BLaER1 treated with 17β-estradiol and CSF1 and Interleukin-3, amounts not matched to agents 10 nM and 100 nM (cell line): Measurements from ENCODE around the gene WAPL.
"Not testable (repeated sequence)": the region's sequence is repeated elsewhere in the genome, so short reads cannot be mapped to it uniquely, and the experiment has no call there.

ENCODE experiments used
- H3K27ac ChIP-seq, 11 experiments: shearing (Covaris generic); formaldehyde crosslinking; 2 replicates each; pipeline ENCODE4 v1.8.1; 2022
- H3K27me3 ChIP-seq, 11 experiments: shearing (Covaris generic); formaldehyde crosslinking; 2 replicates each; pipeline ENCODE4 v1.8.1; 2022
- H3K36me3 ChIP-seq, 11 experiments: shearing (Covaris generic); formaldehyde crosslinking; 2 replicates each; pipeline ENCODE4 v1.8.1; 2022
- H3K4me1 ChIP-seq, 10 experiments: shearing (Covaris generic); formaldehyde crosslinking; 2 replicates each; pipeline ENCODE4 v1.8.1; 2022
- H3K4me2 ChIP-seq, 11 experiments: shearing (Covaris generic); formaldehyde crosslinking; 2 replicates each; pipeline ENCODE4 v1.8.1; 2022
- H3K4me3 ChIP-seq, 10 experiments: shearing (Covaris generic); formaldehyde crosslinking; 2 replicates each; pipeline ENCODE4 v1.8.1; 2022
- H3K9ac ChIP-seq, 11 experiments: shearing (Covaris generic); formaldehyde crosslinking; 2 replicates each; pipeline ENCODE4 v1.8.1; 2022
- H3K9me3 ChIP-seq, 11 experiments: shearing (Covaris generic); formaldehyde crosslinking; replicated peaks in 1 of 11; 2 replicates each; pipeline ENCODE4 v1.8.1; 2022
- H4K20me1 ChIP-seq, 11 experiments: shearing (Covaris generic); formaldehyde crosslinking; 2 replicates each; pipeline ENCODE4 v1.8.1; 2022
- Cebpa-rat ChIP-seq, 11 experiments: shearing (Covaris generic); IDR thresholded peaks; 2 replicates each; pipeline ENCODE4 v1.8.1; 2022

WAPL gene

GRCh38 chr10:86526606-86527005 is 5.0 kb upstream of the WAPL start:
- Histone ChIP-seq H3K36me3 (no peaks in the 10 kb centered on the region), H3K9ac (no peak overlapping the region), H3K9me3 (no peaks in the 10 kb centered on the region), H3K27me3 (no peaks in the 10 kb centered on the region; a peak in 1 of 22 replicates), H3K4me3 (no peak overlapping the region), H3K27ac (no peak overlapping the region), H4K20me1 (peaks cover 0 to 8% (median 0%) of the 10 kb centered on the region in 11 experiments; a peak in 5 of 22 replicates), H3K4me1 (peaks cover 22 to 35% (median 27%) of the 10 kb centered on the region in 10 experiments), H3K4me2 (no peak overlapping the region)
- no peak for TF ChIP-seq Cebpa-rat (IDR thresholded peaks at IDR 0.05)

GRCh38 chr10:86525713-86526112 is 4.1 kb upstream of the WAPL start:
- H3K9ac ChIP-seq, H3K27me3 ChIP-seq, H3K36me3 ChIP-seq, H3K27ac ChIP-seq, H3K4me3 ChIP-seq, H3K4me2 ChIP-seq, H3K9me3 ChIP-seq: not testable (repeated sequence)
- Histone ChIP-seq H4K20me1 (peaks cover 2 to 11% (median 3%) of the 10 kb centered on the region in 11 experiments; a peak in 18 of 22 replicates), H3K4me1 (peaks cover 22 to 35% (median 27%) of the 10 kb centered on the region in 10 experiments)

- Histone ChIP-seq H3K27ac (0 out of 22 replicates have a peak overlapping the region, but pooled peaks of 1 of the 11 experiments have one; percentile 99), H3K4me3 (no peak overlapping the region), H3K9me3 (no peaks in the 10 kb centered on the region), H3K4me2 (peak overlapping the region; percentile 16 to 96 (median 92); a peak in 21 of 22 replicates), H3K4me1 (peaks cover 31 to 46% (median 36%) of the 10 kb centered on the region in 10 experiments), H3K9ac (peak overlapping the region in 1 of 11 experiments; percentile 1; a peak in 2 of 22 replicates), H3K27me3 (no peaks in the 10 kb centered on the region; a peak in 1 of 22 replicates), H3K36me3 (0 out of 22 replicates have a peak, but pooled peaks cover 0 to 7% (median 0%) of the 10 kb centered on the region in 11 experiments), H4K20me1 (peaks cover 15 to 24% (median 16%) of the 10 kb centered on the region in 11 experiments; a peak in 21 of 22 replicates)
- no peak for TF ChIP-seq Cebpa-rat (IDR thresholded peaks at IDR 0.05)
Measured at GRCh38 chr10:86524225-86524962, 2.8 kb upstream of the WAPL start.

GRCh38 chr10:86523348-86523747 is 1.8 kb upstream of the WAPL start:
- no peaks in the 10 kb centered on the region for H3K9me3 ChIP-seq
- peak overlapping the region; percentile 80 to 96 (median 92) for H3K4me2 ChIP-seq
- peak overlapping the region in 3 of 11 experiments; percentile 97 to 99 (median 98); a peak in 4 of 22 replicates for H3K27ac ChIP-seq
- H3K4me1 ChIP-seq: peaks cover 39 to 56% (median 46%) of the 10 kb centered on the region in 10 experiments
- H3K27me3 ChIP-seq: no peaks in the 10 kb centered on the region; a peak in 1 of 22 replicates
- H3K9ac ChIP-seq: peak overlapping the region in 5 of 11 experiments; percentile 96 to 99 (median 98); a peak in 6 of 22 replicates
- peaks cover 2 to 17% (median 4%) of the 10 kb centered on the region in 11 experiments; a peak in 16 of 22 replicates for H3K36me3 ChIP-seq
- TF ChIP-seq Cebpa-rat (IDR thresholded peaks at IDR 0.05): 0 out of 22 replicates have a peak, but pooled peaks of 1 of the 11 experiments have one; percentile 11
- H4K20me1 ChIP-seq: peaks cover 25 to 34% (median 27%) of the 10 kb centered on the region in 11 experiments
- H3K4me3 ChIP-seq: peak overlapping the region in 7 of 10 experiments; percentile 92 to 99 (median 95); a peak in 5 of 20 replicates

- Histone ChIP-seq H3K9me3 (no peaks in the 10 kb centered on the region), H3K4me2 (peak overlapping the region; percentile 80 to 96 (median 92)), H3K4me1 (peaks cover 42 to 62% (median 54%) of the 10 kb centered on the region in 10 experiments), H4K20me1 (peaks cover 34 to 43% (median 35%) of the 10 kb centered on the region in 11 experiments), H3K27ac (peak overlapping the region; percentile 31 to 99 (median 97); a peak in 21 of 22 replicates), H3K36me3 (peaks cover 10 to 26% (median 13%) of the 10 kb centered on the region in 11 experiments; a peak in 21 of 22 replicates), H3K4me3 (peak overlapping the region; percentile 92 to 99 (median 96)), H3K9ac (peak overlapping the region; percentile 95 to 99 (median 97)), H3K27me3 (no peaks in the 10 kb centered on the region; a peak in 1 of 22 replicates)
- peak in 1 of 11 experiments; percentile 5; a peak in 2 of 22 replicates for TF ChIP-seq Cebpa-rat (IDR thresholded peaks at IDR 0.05)
Measured at GRCh38 chr10:86522510-86522855, 891 bp upstream of the WAPL start.

GRCh38 chr10:86520871-86521677 is 518 bp downstream of the WAPL start:
- Histone ChIP-seq H3K4me2 (peak overlapping the region; percentile 80 to 97 (median 89)), H3K4me1 (peaks cover 44 to 70% (median 61%) of the 10 kb centered on the region in 10 experiments), H3K36me3 (peaks cover 24 to 40% (median 27%) of the 10 kb centered on the region in 11 experiments), H3K27me3 (no peaks in the 10 kb centered on the region; a peak in 1 of 22 replicates), H3K4me3 (peak overlapping the region; percentile 92 to 99 (median 96)), H4K20me1 (peaks cover 48 to 57% (median 49%) of the 10 kb centered on the region in 11 experiments), H3K27ac (peak overlapping the region; percentile 94 to 99 (median 97)), H3K9ac (peak overlapping the region; percentile 95 to 99 (median 97)), H3K9me3 (no peaks in the 10 kb centered on the region)
- TF ChIP-seq Cebpa-rat (IDR thresholded peaks at IDR 0.05): no peak

- peaks cover 70 to 74% (median 72%) of the 10 kb centered on the region in 11 experiments for H4K20me1 ChIP-seq
- peak overlapping the region in 6 of 10 experiments; percentile 92 to 97 (median 94); a peak in 7 of 20 replicates for H3K4me3 ChIP-seq
- peaks cover 46 to 63% (median 50%) of the 10 kb centered on the region in 11 experiments for H3K36me3 ChIP-seq
- H3K9ac ChIP-seq: peak overlapping the region in 4 of 11 experiments; percentile 33 to 99 (median 98); a peak in 7 of 22 replicates
- H3K27ac ChIP-seq: 0 out of 22 replicates have a peak overlapping the region, but pooled peaks of 1 of the 11 experiments have one; percentile 99
- no peak for TF ChIP-seq Cebpa-rat (IDR thresholded peaks at IDR 0.05)
- H3K27me3 ChIP-seq: no peaks in the 10 kb centered on the region; a peak in 1 of 22 replicates
- H3K4me2 ChIP-seq: peak overlapping the region; percentile 46 to 97 (median 89); a peak in 21 of 22 replicates
- H3K4me1 ChIP-seq: peaks cover 46 to 69% (median 61%) of the 10 kb centered on the region in 10 experiments
- no peaks in the 10 kb centered on the region for H3K9me3 ChIP-seq
Measured at GRCh38 chr10:86518781-86519180, 2.8 kb downstream of the WAPL start.

GRCh38 chr10:86512137-86512536 is 9.5 kb downstream of the WAPL start:
- Histone ChIP-seq H3K4me3 (no peak overlapping the region), H3K27ac (no peak overlapping the region), H4K20me1 (peaks cover 96 to 100% (median 100%) of the 10 kb centered on the region in 11 experiments)

More at GRCh38 chr10:86512137-86512536, 9.5 kb downstream of the WAPL start:
- TF ChIP-seq Cebpa-rat (IDR thresholded peaks at IDR 0.05): no peak
- Histone ChIP-seq H3K27me3 (no peaks in the 10 kb centered on the region), H3K9ac (no peak overlapping the region), H3K9me3 (peaks cover 0 to 4% (median 0%) of the 10 kb centered on the region in 11 experiments; a peak in 1 of 22 replicates), H3K36me3 (peaks cover 76 to 100% (median 87%) of the 10 kb centered on the region in 11 experiments), H3K4me1 (peaks cover 45 to 71% (median 62%) of the 10 kb centered on the region in 10 experiments), H3K4me2 (peak overlapping the region in 5 of 11 experiments; percentile 8 to 69 (median 30); a peak in 5 of 22 replicates)
